ENCODE measurements around the gene E2F6. TPM values are rescaled to one million over a fixed set of nuclear protein-coding genes. Genes with fewer than 3 reads are reported as not detected.

The E2F6 gene
- total RNA-seq, 1 experiment from 2014 or later, result 21.8 TPM

- H3K79me1 ChIP-seq (ENCODE audit: insufficient read depth, low read depth, low read length, poor library complexity, severe bottlenecking), result no peaks in the 10 kb centered on the region
- H3K23ac ChIP-seq (ENCODE audit: insufficient read length, low read depth, low read length), result no peak overlapping the region
- no peak overlapping the region for H3K4me2 ChIP-seq (ENCODE audit: insufficient read depth, insufficient read length, low read length)
- Mint-ChIP-seq H3K27me3 (ENCODE audit: low read depth) (no peaks in the 10 kb centered on the region), H3K4me3 (no peak overlapping the region), H3K9me3 (no peaks in the 10 kb centered on the region), H3K36me3 (ENCODE audit: insufficient read depth in 1 of 3, low read depth in 3 of 3) (peaks cover 18 to 61% (median 38%) of the 10 kb centered on the region in 3 experiments; a peak in 6 of 7 replicates), H3K4me1 (0 out of 4 replicates have a peak, but pooled peaks cover 2% of the 10 kb centered on the region in 2 experiments), H3K27ac (peak overlapping the region in 1 of 3 experiments; percentile 68; a peak in 2 of 7 replicates)
- no peaks in the 10 kb centered on the region for H3K4me1 ChIP-seq (ENCODE audit: insufficient read depth, low read length)
- no peak overlapping the region for H3K27ac ChIP-seq (ENCODE audit: insufficient read length, low read depth, low read length)
- no peak for DNase-seq
- WGBS (ENCODE audit: extremely low coverage, insufficient read length, low lambda C conversion rate), result no CpG with 5 or more reads among the region's 2 CpGs
- no peak overlapping the region for H2BK120ac ChIP-seq (ENCODE audit: low read depth, low read length, poor library complexity, severe bottlenecking)
- H2BK5ac ChIP-seq (ENCODE audit: insufficient read length, low read length), result no peak overlapping the region
- H3K79me2 ChIP-seq (ENCODE audit: insufficient read depth, low read length), result no peaks in the 10 kb centered on the region
- no peak for TF ChIP-seq CTCF (conservative IDR thresholded peaks at IDR 0.05)
- H3K9ac ChIP-seq (ENCODE audit: extremely low read depth, insufficient read length, low read length), result no peak overlapping the region
- no peak overlapping the region for H3K4ac ChIP-seq (ENCODE audit: low read depth, low read length)
- H2BK20ac ChIP-seq (ENCODE audit: low read depth, low read length, poor library complexity, severe bottlenecking), result no peak overlapping the region
- no peak overlapping the region for H4K8ac ChIP-seq (replicated peaks; ENCODE audit: insufficient read length, low read depth, low read length)
- H2AFZ ChIP-seq (ENCODE audit: low read length), result no peak overlapping the region
- H3K56ac ChIP-seq (ENCODE audit: insufficient read length, low read depth, low read length), result no peak overlapping the region
- H2BK12ac ChIP-seq (ENCODE audit: insufficient read length, low read depth, low read length), result no peak overlapping the region
- H3K23me2 ChIP-seq (ENCODE audit: insufficient read length, low read depth, low read length, poor library complexity, severe bottlenecking), result no peaks in the 10 kb centered on the region
- H3K9me3 ChIP-seq (ENCODE audit: control insufficient read depth, low read depth, low read length), result no peaks in the 10 kb centered on the region
- H3K27me3 ChIP-seq (ENCODE audit: insufficient read depth, low read length), result no peaks in the 10 kb centered on the region
- H4K20me1 ChIP-seq (ENCODE audit: control insufficient read depth, insufficient read depth, insufficient read length), result no peaks in the 10 kb centered on the region
- H3K18ac ChIP-seq (ENCODE audit: insufficient read length, low read depth, low read length), result no peak overlapping the region
- no peak overlapping the region for H3K14ac ChIP-seq (ENCODE audit: insufficient read depth, low read length)
- no peak overlapping the region for H2AK5ac ChIP-seq (ENCODE audit: insufficient read length, low read length)
- H4K91ac ChIP-seq (ENCODE audit: insufficient read length, low read depth, low read length), result no peak overlapping the region
- H2BK15ac ChIP-seq (ENCODE audit: low read depth, low read length), result no peak overlapping the region
- no peak overlapping the region for H3T11ph ChIP-seq (ENCODE audit: low read length)
- no peak overlapping the region for H4K5ac ChIP-seq (ENCODE audit: insufficient read length, low read depth, low read length)
These were observed 15.2 kb downstream of the E2F6 start for GRCh38 chr2:11450791-11451190.

Data from H9 (cell line).